H9 (cell line): ENCODE measurements around the gene CDR2. TPM values are rescaled to one million over a fixed set of nuclear protein-coding genes. Genes with fewer than 3 reads are reported as not detected.

Experiments used
- DNase-seq: peaks from one replicate; pipeline ENCODE4 v3.0.0-alpha.2; 2017
- H2AFZ ChIP-seq: one replicate; pipeline ENCODE4 v1.6.1; 2013; ENCODE audit warnings: mild to moderate bottlenecking, low read length, control low read depth, moderate library complexity
- H2AK5ac ChIP-seq: 2 replicates; pipeline ENCODE4 v1.6.1; 2013; ENCODE audit warnings: low read length, control low read depth, mixed read lengths; ENCODE audit not compliant: insufficient read length
- H2BK120ac ChIP-seq: one replicate; pipeline ENCODE4 v1.6.1; 2013; ENCODE audit warnings: low read depth, mild to moderate bottlenecking, low read length, control low read depth, inconsistent platforms; ENCODE audit not compliant: poor library complexity, severe bottlenecking
- H2BK12ac ChIP-seq: 2 replicates; pipeline ENCODE4 v1.6.1; 2013; ENCODE audit warnings: low read length, control low read depth, mixed read lengths, low read depth; ENCODE audit not compliant: insufficient read length
- H2BK15ac ChIP-seq: 2 replicates; pipeline ENCODE4 v1.6.1; 2013; ENCODE audit warnings: low read depth, low read length, control low read depth
- H2BK20ac ChIP-seq: one replicate; pipeline ENCODE4 v1.6.1; 2013; ENCODE audit warnings: low read depth, mild to moderate bottlenecking, low read length, control low read depth, inconsistent platforms; ENCODE audit not compliant: poor library complexity, severe bottlenecking
- H2BK5ac ChIP-seq: 2 replicates; pipeline ENCODE4 v1.6.1; 2013; ENCODE audit warnings: low read length, control low read depth, mixed read lengths; ENCODE audit not compliant: insufficient read length
- H3K14ac ChIP-seq: 2 replicates; pipeline ENCODE4 v1.6.1; 2013; ENCODE audit warnings: low read length, control low read depth; ENCODE audit not compliant: insufficient read depth
- H3K18ac ChIP-seq: 2 replicates; pipeline ENCODE4 v1.6.1; 2013; ENCODE audit warnings: low read depth, mild to moderate bottlenecking, mixed read lengths, low read length, control low read depth; ENCODE audit not compliant: insufficient read length
- H3K23ac ChIP-seq: 2 replicates; pipeline ENCODE4 v1.6.1; 2013; ENCODE audit warnings: low read length, control low read depth, mixed read lengths, low read depth; ENCODE audit not compliant: insufficient read length
- H3K23me2 ChIP-seq: 2 replicates; pipeline ENCODE4 v1.6.1; 2013; ENCODE audit warnings: low read depth, mild to moderate bottlenecking, mixed read lengths, low read length, control low read depth; ENCODE audit not compliant: insufficient read length, poor library complexity, severe bottlenecking
- H3K27ac ChIP-seq: 2 replicates; pipeline ENCODE4 v1.5.1; 2013; ENCODE audit warnings: low read length, control low read depth, mixed read lengths, low read depth; ENCODE audit not compliant: insufficient read length
- H3K27me3 ChIP-seq: 2 replicates; pipeline ENCODE4 v1.6.1; 2013; ENCODE audit warnings: low read length, control low read depth, inconsistent platforms; ENCODE audit not compliant: insufficient read depth
- H3K4ac ChIP-seq: 2 replicates; pipeline ENCODE4 v1.6.1; 2013; ENCODE audit warnings: low read depth, mild to moderate bottlenecking, control low read depth, inconsistent platforms, low read length, moderate library complexity
- H3K4me1 ChIP-seq: 2 replicates; pipeline ENCODE4 v1.6.1; 2013; ENCODE audit warnings: low read length, control low read depth, inconsistent platforms; ENCODE audit not compliant: insufficient read depth
- H3K4me2 ChIP-seq: 2 replicates; pipeline ENCODE4 v1.6.1; 2013; ENCODE audit warnings: low read length, control low read depth, mixed read lengths; ENCODE audit not compliant: insufficient read length, insufficient read depth
- H3K56ac ChIP-seq: 2 replicates; pipeline ENCODE4 v1.6.1; 2013; ENCODE audit warnings: low read depth, mild to moderate bottlenecking, mixed read lengths, low read length, control low read depth; ENCODE audit not compliant: insufficient read length
- H3K79me1 ChIP-seq: 2 replicates; pipeline ENCODE4 v1.6.1; 2013; ENCODE audit warnings: low read depth, mild to moderate bottlenecking, moderate library complexity, low read length, control low read depth, inconsistent platforms; ENCODE audit not compliant: insufficient read depth, poor library complexity, severe bottlenecking
- H3K79me2 ChIP-seq: 2 replicates; pipeline ENCODE4 v1.6.1; 2013; ENCODE audit warnings: low read length, control low read depth, inconsistent platforms; ENCODE audit not compliant: insufficient read depth
- H3K9ac ChIP-seq: 2 replicates; pipeline ENCODE4 v1.6.1; 2013; ENCODE audit warnings: low read length, control low read depth, mixed read lengths; ENCODE audit not compliant: insufficient read length; ENCODE audit errors: extremely low read depth
- H3K9me3 ChIP-seq: one replicate; pipeline ENCODE4 v1.6.1; 2013; ENCODE audit warnings: low read depth, low read length, inconsistent platforms; ENCODE audit not compliant: control insufficient read depth
- H3T11ph ChIP-seq: one replicate; pipeline ENCODE4 v1.6.1; 2013; ENCODE audit warnings: mild to moderate bottlenecking, low read length, control low read depth, inconsistent platforms
- H4K20me1 ChIP-seq: one replicate; pipeline ENCODE4 v1.6.1; 2013; ENCODE audit not compliant: control insufficient read depth, insufficient read length, insufficient read depth
- H4K5ac ChIP-seq: 2 replicates; pipeline ENCODE4 v1.6.1; 2013; ENCODE audit warnings: low read depth, mild to moderate bottlenecking, mixed read lengths, low read length, control low read depth; ENCODE audit not compliant: insufficient read length
- H4K8ac ChIP-seq: replicated peaks from 2 replicates; pipeline ENCODE4 v1.6.1; 2013; ENCODE audit warnings: low read length, control low read depth, mixed read lengths, low read depth; ENCODE audit not compliant: insufficient read length
- H4K91ac ChIP-seq: 2 replicates; pipeline ENCODE4 v1.6.1; 2013; ENCODE audit warnings: low read depth, mild to moderate bottlenecking, moderate library complexity, mixed read lengths, low read length, control low read depth; ENCODE audit not compliant: insufficient read length
- H3K27ac Mint-ChIP-seq, 3 experiments: 2 replicates in 2 of 3; 3 replicates in 1 of 3; pipeline ENCODE4 v1.8.0; 2020 to 2021; ENCODE audit warnings: mixed read lengths in 3 of 3, mild to moderate bottlenecking in 1 of 3, moderate library complexity in 1 of 3
- H3K27me3 Mint-ChIP-seq: 2 replicates; pipeline ENCODE4 v1.8.0; 2021; ENCODE audit warnings: low read depth, mild to moderate bottlenecking, moderate library complexity, mixed read lengths
- H3K36me3 Mint-ChIP-seq, 3 experiments: 2 replicates in 2 of 3; 3 replicates in 1 of 3; pipeline ENCODE4 v1.8.0; 2020 to 2021; ENCODE audit warnings: low read depth in 3 of 3, mixed read lengths in 3 of 3; ENCODE audit not compliant: insufficient read depth in 1 of 3
- H3K4me1 Mint-ChIP-seq, 2 experiments: 2 replicates each; pipeline ENCODE4 v1.8.0; 2020; ENCODE audit warnings: mixed read lengths in 2 of 2
- H3K4me3 Mint-ChIP-seq, 2 experiments: 2 replicates in 1 of 2; 3 replicates in 1 of 2; pipeline ENCODE4 v1.8.0; 2020 to 2021; ENCODE audit warnings: mild to moderate bottlenecking in 2 of 2, mixed read lengths in 2 of 2, moderate library complexity in 1 of 2
- H3K9me3 Mint-ChIP-seq, 2 experiments: 2 replicates in 1 of 2; 3 replicates in 1 of 2; pipeline ENCODE4 v1.8.0; 2020; ENCODE audit warnings: mild to moderate bottlenecking in 2 of 2, mixed read lengths in 2 of 2, moderate library complexity in 1 of 2
- CTCF ChIP-seq: fragments of 200-600 bp; sonication (generic); conservative IDR thresholded peaks from 3 replicates; pipeline ENCODE4 v1.8.0; 2021; ENCODE audit warnings: antibody characterized with exemption, mild to moderate bottlenecking
- WGBS: extraction: QIAGEN DNeasy Blood & Tissue Kit; methylation state at CpG from one replicate; pipeline ENCODE4 v1.1.7; 2013; ENCODE audit warnings: missing lambda C conversion rate, low lambda C conversion rate, mixed read lengths; ENCODE audit not compliant: insufficient read length; ENCODE audit errors: extremely low coverage; 5-methylcytosine and 5-hydroxymethylcytosine counted together
- total RNA-seq: library from RNA; stranded (reverse); gene quantifications from 2 replicates; pipeline ENCODE4 v1.2.1, GENCODE V29; 2021

The CDR2 gene
- total RNA-seq, 1 experiment from 2014 or later, result 33.4 TPM

DNA sequence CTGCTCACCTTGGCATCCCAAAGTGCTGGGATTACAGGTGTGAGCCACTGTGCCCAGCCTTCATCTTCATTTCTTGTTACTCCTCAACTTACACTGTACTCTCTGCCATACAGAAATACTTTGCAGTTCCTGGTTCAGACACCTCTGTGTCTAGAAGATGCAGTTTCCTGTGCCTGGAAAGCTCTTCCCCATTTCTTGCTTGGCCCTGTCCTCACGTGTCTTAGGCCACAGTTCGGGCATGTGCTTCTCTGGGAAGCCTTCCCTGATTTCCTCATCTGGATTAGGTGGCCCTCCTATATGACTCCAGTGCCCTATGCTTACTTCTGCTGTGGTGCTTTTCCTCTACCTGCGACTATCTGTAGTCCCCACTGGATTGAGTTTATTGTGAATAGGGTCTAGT lies 26.5 kb upstream of the CDR2 start:
- TF ChIP-seq CTCF, result no peak
- Histone ChIP-seq H3K23me2 (no peaks in the 10 kb centered on the region), H3T11ph (no peak overlapping the region), H2BK120ac (no peak overlapping the region), H3K79me2 (no peaks in the 10 kb centered on the region), H3K56ac (no peak overlapping the region), H3K27ac (no peak overlapping the region), H2AFZ (no peak overlapping the region), H2BK20ac (no peak overlapping the region), H3K79me1 (no peaks in the 10 kb centered on the region), H4K5ac (no peak overlapping the region), H4K91ac (no peak overlapping the region), H3K27me3 (no peaks in the 10 kb centered on the region), H3K14ac (no peak overlapping the region), H2BK5ac (no peak overlapping the region), H4K8ac (no peak overlapping the region), H2BK15ac (no peak overlapping the region), H3K4me2 (no peak overlapping the region), H3K23ac (no peak overlapping the region), H2AK5ac (no peak overlapping the region), H3K4me1 (no peaks in the 10 kb centered on the region), H2BK12ac (no peak overlapping the region), H3K9me3 (no peaks in the 10 kb centered on the region), H3K18ac (no peak overlapping the region), H4K20me1 (no peaks in the 10 kb centered on the region), H3K9ac (no peak overlapping the region), H3K4ac (no peak overlapping the region)
- Mint-ChIP-seq H3K9me3 (no peaks in the 10 kb centered on the region), H3K36me3 (peaks cover 0 to 1% (median 0%) of the 10 kb centered on the region in 3 experiments; a peak in 2 of 7 replicates), H3K4me1 (no peaks in the 10 kb centered on the region), H3K27ac (no peak overlapping the region), H3K4me3 (no peak overlapping the region), H3K27me3 (no peaks in the 10 kb centered on the region)
- WGBS, result no CpG with 5 or more reads among the region's 3 CpGs
- DNase-seq, result no peak
